Trophoblast cell (in vitro differentiated cells and primary cell): ENCODE measurements around the gene PAN2.

Source experiments
- DNase-seq, 2 donors: peaks; one replicate each; pipeline ENCODE4 v3.0.0-alpha.2; 2016
- H2AFZ ChIP-seq: 2 replicates; pipeline ENCODE4 v1.6.1; 2013; ENCODE audit warnings: low read length, moderate library complexity, mild to moderate bottlenecking; ENCODE audit not compliant: insufficient read depth, poor library complexity
- H2AK5ac ChIP-seq: 2 replicates; pipeline ENCODE4 v1.6.1; 2013; ENCODE audit warnings: mild to moderate bottlenecking, low read length
- H2BK120ac ChIP-seq: 2 replicates; pipeline ENCODE4 v1.6.1; 2013; ENCODE audit warnings: low read length, mild to moderate bottlenecking, moderate library complexity; ENCODE audit not compliant: insufficient read depth, poor library complexity
- H2BK12ac ChIP-seq: 2 replicates; pipeline ENCODE4 v1.6.1; 2013; ENCODE audit warnings: mild to moderate bottlenecking, low read length, moderate library complexity
- H2BK5ac ChIP-seq: 2 replicates; pipeline ENCODE4 v1.6.1; 2013; ENCODE audit warnings: low read length, low read depth, moderate library complexity, mild to moderate bottlenecking; ENCODE audit not compliant: poor library complexity
- H3K14ac ChIP-seq: 2 replicates; pipeline ENCODE4 v1.6.1; 2013; ENCODE audit warnings: mild to moderate bottlenecking, low read length
- H3K18ac ChIP-seq: 2 replicates; pipeline ENCODE4 v1.6.1; 2013; ENCODE audit warnings: mild to moderate bottlenecking, low read length
- H3K23ac ChIP-seq: 2 replicates; pipeline ENCODE4 v1.6.1; 2013; ENCODE audit warnings: low read length
- H3K27ac ChIP-seq: 2 replicates; pipeline ENCODE4 v1.5.1; 2013; ENCODE audit warnings: low read depth, mild to moderate bottlenecking, inconsistent platforms, low read length, moderate library complexity
- H3K27me3 ChIP-seq: 2 replicates; pipeline ENCODE4 v1.6.1; 2013; ENCODE audit warnings: inconsistent platforms, mild to moderate bottlenecking, low read length, moderate library complexity; ENCODE audit not compliant: insufficient read depth
- H3K36me3 ChIP-seq, 2 experiments: 1 replicate in 1 of 2; 2 replicates in 1 of 2; pipeline ENCODE4 v1.6.1; 2013; ENCODE audit warnings: low read length in 2 of 2, mild to moderate bottlenecking in 2 of 2, moderate library complexity in 1 of 2; ENCODE audit not compliant: insufficient read depth in 2 of 2, control insufficient read depth in 1 of 2
- H3K4ac ChIP-seq: 2 replicates; pipeline ENCODE4 v1.6.1; 2013; ENCODE audit warnings: low read depth, mild to moderate bottlenecking, low read length, moderate library complexity
- H3K4me1 ChIP-seq, 2 experiments: 1 replicate in 1 of 2; 2 replicates in 1 of 2; pipeline ENCODE4 v1.6.1; 2013; ENCODE audit warnings: low read length in 2 of 2, mild to moderate bottlenecking in 2 of 2, moderate library complexity in 1 of 2; ENCODE audit not compliant: insufficient read depth in 2 of 2, control insufficient read depth in 1 of 2
- H3K4me2 ChIP-seq: 2 replicates; pipeline ENCODE4 v1.6.1; 2013; ENCODE audit warnings: inconsistent platforms, mild to moderate bottlenecking, low read length, moderate library complexity
- H3K4me3 ChIP-seq: 2 replicates; pipeline ENCODE4 v1.5.1; 2013; ENCODE audit warnings: mild to moderate bottlenecking, low read depth, low read length, inconsistent platforms
- H3K79me1 ChIP-seq: one replicate; pipeline ENCODE4 v1.6.1; 2013; ENCODE audit warnings: low read length
- H3K79me2 ChIP-seq: 2 replicates; pipeline ENCODE4 v1.6.1; 2013; ENCODE audit warnings: low read length, mild to moderate bottlenecking; ENCODE audit not compliant: control insufficient read depth, insufficient read depth, poor library complexity
- H3K9ac ChIP-seq: 2 replicates; pipeline ENCODE4 v1.6.1; 2013; ENCODE audit warnings: mild to moderate bottlenecking, low read length
- H3K9me3 ChIP-seq: 2 replicates; pipeline ENCODE4 v1.6.1; 2013; ENCODE audit warnings: low read depth, mild to moderate bottlenecking, control low read depth, inconsistent platforms, low read length; ENCODE audit not compliant: insufficient read depth
- H4K12ac ChIP-seq: 2 replicates; pipeline ENCODE4 v1.6.1; 2013; ENCODE audit warnings: low read depth, mild to moderate bottlenecking, low read length, moderate library complexity
- H4K8ac ChIP-seq: 2 replicates; pipeline ENCODE4 v1.6.1; 2013; ENCODE audit warnings: low read depth, mild to moderate bottlenecking, low read length, moderate library complexity
- H4K91ac ChIP-seq: one replicate; pipeline ENCODE4 v1.6.1; 2013; ENCODE audit warnings: low read depth, mild to moderate bottlenecking, low read length, moderate library complexity
- WGBS: extraction: QIAGEN DNeasy Blood & Tissue Kit; methylation state at CpG from one replicate; pipeline ENCODE4 v1.1.7; 2013; ENCODE audit warnings: missing lambda C conversion rate; ENCODE audit not compliant: insufficient read length, insufficient coverage; ENCODE audit errors: extremely low coverage; 5-methylcytosine and 5-hydroxymethylcytosine counted together

Gene PAN2

DNA sequence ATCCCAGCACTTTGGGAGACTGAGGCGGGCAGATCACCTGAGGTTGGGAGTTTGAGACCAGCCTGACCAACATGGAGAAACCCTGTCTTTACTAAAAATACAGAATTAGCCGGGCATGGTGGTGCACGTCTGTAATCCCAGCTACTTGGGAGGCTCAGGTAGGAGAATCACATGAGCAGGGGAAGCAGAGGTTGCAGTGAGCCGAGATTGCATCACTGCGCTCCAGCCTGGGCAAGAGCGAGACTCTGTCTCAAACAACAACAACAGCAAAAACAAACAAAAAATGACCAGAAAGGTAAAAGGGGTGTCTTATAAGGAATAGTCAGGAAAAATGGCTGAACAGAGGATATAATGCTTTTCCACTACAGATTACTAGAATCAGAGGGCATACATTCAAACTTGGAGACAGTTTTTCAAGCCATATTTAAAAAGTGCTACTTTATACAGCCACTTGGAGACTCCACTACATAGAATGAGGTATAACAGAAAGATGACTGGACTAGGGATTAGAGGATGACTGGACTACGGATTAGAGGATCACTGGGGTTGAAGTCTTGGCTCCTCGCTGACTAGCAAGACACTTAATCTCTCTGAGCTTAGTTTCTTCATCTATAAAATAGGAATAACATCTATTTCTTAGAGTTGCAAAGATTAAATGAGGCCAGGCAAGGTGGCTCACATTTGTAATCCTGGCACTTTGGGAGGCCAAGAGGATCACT lies 28.8 kb downstream of the PAN2 start:
- Histone ChIP-seq H4K12ac (no peak overlapping the region), H4K91ac (no peak overlapping the region), H3K23ac (no peak overlapping the region), H3K4me1 (peaks cover 0 to 2% of the 10 kb centered on the region in 2 experiments), H4K8ac (no peak overlapping the region), H3K18ac (no peak overlapping the region), H2AFZ (no peak overlapping the region), H3K14ac (no peak overlapping the region), H3K9me3 (no peaks in the 10 kb centered on the region), H3K36me3 (peaks cover 27 to 43% of the 10 kb centered on the region in 2 experiments), H3K79me1 (peaks cover 3% of the 10 kb centered on the region), H3K4me3 (no peak overlapping the region), H3K4me2 (no peak overlapping the region), H3K27ac (no peak overlapping the region), H2BK5ac (no peak overlapping the region), H3K9ac (no peak overlapping the region), H3K79me2 (peaks cover under 1% of the 10 kb centered on the region), H3K27me3 (no peaks in the 10 kb centered on the region), H2BK12ac (no peak overlapping the region), H2AK5ac (no peak overlapping the region), H2BK120ac (no peak overlapping the region), H3K4ac (no peak overlapping the region)
- no CpG with 5 or more reads among the region's 8 CpGs for WGBS
- DNase-seq = no peak

DNA sequence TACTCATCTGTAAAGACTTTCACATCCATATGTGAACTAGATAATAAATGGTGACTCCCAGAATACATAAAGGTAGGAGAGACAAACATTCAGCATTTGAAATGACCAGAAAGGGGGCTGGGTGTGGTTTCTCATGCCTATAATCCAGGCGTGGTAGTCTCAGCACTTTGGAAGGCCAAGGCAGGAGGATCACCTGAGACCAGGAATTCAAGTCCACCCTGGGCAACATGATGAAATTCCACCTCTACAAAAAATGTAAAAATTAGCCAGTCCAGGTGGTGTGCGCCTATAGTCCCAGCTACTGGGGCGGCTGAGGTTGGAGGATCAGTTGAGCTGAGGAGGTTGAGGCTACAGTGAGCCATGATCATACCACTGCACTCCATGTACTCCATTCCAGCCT lies 29.5 kb downstream of the PAN2 start:
- Histone ChIP-seq H3K23ac (no peak overlapping the region), H2AK5ac (no peak overlapping the region), H3K14ac (no peak overlapping the region), H3K27ac (no peak overlapping the region), H4K12ac (no peak overlapping the region), H3K79me2 (peaks cover 7% of the 10 kb centered on the region), H3K4me3 (no peak overlapping the region), H3K4ac (no peak overlapping the region), H3K27me3 (no peaks in the 10 kb centered on the region), H3K9ac (no peak overlapping the region), H3K36me3 (peaks cover 27 to 37% of the 10 kb centered on the region in 2 experiments), H2BK12ac (no peak overlapping the region), H4K91ac (no peak overlapping the region), H3K4me2 (no peak overlapping the region), H2AFZ (no peak overlapping the region), H3K4me1 (peaks cover 0 to 2% of the 10 kb centered on the region in 2 experiments), H3K18ac (no peak overlapping the region), H2BK5ac (no peak overlapping the region), H2BK120ac (no peak overlapping the region), H4K8ac (no peak overlapping the region), H3K9me3 (no peaks in the 10 kb centered on the region), H3K79me1 (peaks cover 8% of the 10 kb centered on the region)
- peak; percentile 82 for DNase-seq
- no CpG with 5 or more reads among the region's 3 CpGs for WGBS

DNA sequence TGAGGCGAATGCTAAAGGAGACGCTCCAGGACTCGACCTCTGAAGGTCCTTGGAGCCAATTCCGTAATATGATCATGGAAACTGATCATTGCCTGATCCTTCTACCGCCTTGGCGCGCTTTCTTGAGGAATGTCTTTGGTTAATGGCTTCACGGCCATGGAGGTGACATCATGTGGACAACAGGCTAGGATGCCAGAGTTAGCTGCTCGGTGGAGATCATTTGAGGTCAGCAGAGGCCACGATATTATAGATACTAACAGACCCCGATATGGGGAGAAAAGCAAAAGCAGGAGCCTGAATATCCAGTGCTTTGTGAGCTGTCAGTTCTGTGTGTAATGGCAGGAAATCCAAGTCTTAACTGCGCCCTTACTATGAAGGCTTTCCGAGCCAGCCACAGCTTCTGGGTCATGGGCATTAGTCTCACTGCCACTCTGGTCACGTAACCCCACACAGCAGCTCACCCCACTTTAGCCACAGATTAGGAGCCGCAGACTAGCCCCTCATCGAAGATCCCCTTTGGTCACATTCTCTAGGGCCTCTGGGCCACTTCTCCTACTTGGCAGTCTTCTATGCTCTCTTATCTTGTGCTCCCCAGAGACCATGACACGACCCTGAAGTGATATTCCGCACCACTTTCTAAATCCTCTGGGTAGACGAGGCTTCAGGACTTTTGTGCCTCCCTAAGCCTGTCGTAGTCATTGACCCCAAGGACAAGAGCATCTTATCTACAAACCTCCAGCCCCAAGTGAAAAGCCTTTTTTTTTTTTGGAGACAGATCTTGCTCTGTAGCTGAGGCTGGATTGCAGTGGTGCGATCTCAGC lies 32.9 kb downstream of the PAN2 start:
- Histone ChIP-seq H2AK5ac (no peak overlapping the region), H3K18ac (no peak overlapping the region), H4K8ac (peak overlapping the region; percentile 80), H3K4me1 (peaks cover 4% of the 10 kb centered on the region in 2 experiments), H3K4me2 (peak overlapping the region; percentile 57), H2BK5ac (peak overlapping the region; percentile 7), H3K79me1 (peaks cover 8% of the 10 kb centered on the region), H3K79me2 (peaks cover 9% of the 10 kb centered on the region), H3K4me3 (peak overlapping the region; percentile 0), H3K9ac (no peak overlapping the region), H4K12ac (no peak overlapping the region), H2BK12ac (no peak overlapping the region), H2AFZ (peak overlapping the region; percentile 40), H2BK120ac (no peak overlapping the region), H3K9me3 (no peaks in the 10 kb centered on the region), H3K4ac (no peak overlapping the region), H3K23ac (no peak overlapping the region), H3K14ac (peak overlapping the region; percentile 71), H4K91ac (peak overlapping the region; percentile 68), H3K27me3 (no peaks in the 10 kb centered on the region), H3K27ac (peak overlapping the region; percentile 6), H3K36me3 (peaks cover 16 to 20% of the 10 kb centered on the region in 2 experiments)
- DNase-seq = no peak
- no CpG with 5 or more reads among the region's 21 CpGs for WGBS

DNA sequence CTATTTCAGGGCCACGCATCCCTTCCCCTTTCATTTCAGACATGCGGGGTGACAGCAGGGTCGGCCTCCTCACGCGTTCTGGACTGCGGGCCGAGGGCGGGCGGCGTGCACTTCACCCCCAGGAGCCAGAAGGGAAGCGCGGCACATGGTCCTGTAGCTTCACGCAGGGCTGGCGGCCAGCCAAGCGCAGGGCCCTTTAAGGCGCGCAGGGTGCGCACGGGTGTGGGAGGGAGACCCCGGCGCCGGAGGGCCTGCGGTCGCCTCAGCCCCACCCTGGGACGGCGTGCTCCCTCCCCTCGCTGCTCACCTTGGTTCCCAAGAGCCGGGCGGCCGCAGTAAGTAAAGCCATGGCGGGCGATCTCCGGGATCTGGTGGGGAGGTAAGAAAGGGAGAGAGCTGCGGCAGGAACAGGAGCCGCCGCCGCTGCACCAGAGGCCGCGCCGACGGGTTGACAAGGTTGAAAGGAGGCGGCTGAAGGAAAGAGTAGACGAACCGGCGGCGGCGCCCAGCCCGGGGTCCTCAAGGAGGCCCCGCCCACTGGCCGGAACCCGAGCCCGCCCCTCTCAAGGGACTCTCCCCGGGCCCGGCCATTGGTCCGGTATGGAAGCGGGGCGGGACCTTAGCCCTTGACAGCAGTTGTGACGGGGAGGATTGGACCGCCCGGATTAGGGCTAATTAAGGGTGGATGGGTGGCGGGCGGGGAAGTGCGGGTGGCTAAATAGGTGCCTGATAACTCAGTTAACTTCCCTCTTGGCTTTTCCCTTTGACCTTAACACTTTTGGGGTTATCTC lies 33.8 kb downstream of the PAN2 start, which contains the start of gene CS:
CS (minus strand) TSS at position 478 of the 791 bp plus-strand sequence; CDS start at position 349, 129 bp downstream.
- Histone ChIP-seq H3K4me1 (peaks cover 4% of the 10 kb centered on the region in 2 experiments), H2BK120ac (peak within 1 kb of the TSS; percentile 88), H4K91ac (peak within 1 kb of the TSS; percentile 83), H3K9me3 (no peaks in the 10 kb centered on the region), H2AK5ac (peak within 1 kb of the TSS; percentile 69), H3K9ac (peak within 1 kb of the TSS; percentile 88), H3K18ac (peak within 1 kb of the TSS; percentile 89), H3K4me3 (peak within 1 kb of the TSS; percentile 100), H2BK5ac (peak within 1 kb of the TSS; percentile 7), H3K14ac (peak within 1 kb of the TSS; percentile 75), H3K4me2 (peak within 1 kb of the TSS; percentile 89), H3K27me3 (no peaks in the 10 kb centered on the region), H4K8ac (peak within 1 kb of the TSS; percentile 80), H3K23ac (no peak within 1 kb of the TSS), H3K4ac (peak within 1 kb of the TSS; percentile 71), H3K27ac (peak within 1 kb of the TSS; percentile 70), H3K36me3 (peaks cover 11 to 14% of the 10 kb centered on the region in 2 experiments), H4K12ac (peak within 1 kb of the TSS; percentile 39), H3K79me1 (peaks cover 8% of the 10 kb centered on the region), H2AFZ (peak within 1 kb of the TSS; percentile 67), H3K79me2 (peaks cover 9% of the 10 kb centered on the region), H2BK12ac (no peak within 1 kb of the TSS)
- DNase-seq = peak; percentile 99
- WGBS = no CpG with 5 or more reads among the region's 63 CpGs
